CD4-positive, alpha-beta T cell (primary cell): Measurements from ENCODE around the gene TBCD. TPM values are rescaled to one million over a fixed set of nuclear protein-coding genes. Genes with fewer than 3 reads are reported as not detected.

Source experiments
- ATAC-seq: fragments of 200-7000 bp; cut with Tn5 transposase; one replicate; pipeline ENCODE4 v1.10.0; 2022; ENCODE audit warnings: mild to moderate bottlenecking; ENCODE audit not compliant: poor library complexity
- CTCF ChIA-PET: fragments of 350-600 bp; sonication (Branson Sonifier 250); formaldehyde crosslinking; loops from one replicate; lab custom pipeline; 2021; ENCODE audit warnings: antibody characterized with exemption, inconsistent platforms; lab: Charles Lee
- POLR2A ChIA-PET: fragments of 350-600 bp; sonication (Branson Sonifier 250); formaldehyde crosslinking; loops from one replicate; lab custom pipeline; 2021; ENCODE audit warnings: antibody characterized with exemption, inconsistent platforms; lab: Charles Lee
- DNase-seq, 14 experiments: peaks; one replicate each; pipeline ENCODE4 v3.0.0-alpha.2; 2013 to 2020; ENCODE audit warnings: mixed read lengths in 2 of 14
- H3K27ac ChIP-seq, 2 donors: one replicate each; pipeline versions ENCODE4 v1.5.1 to v1.7.0; 2013; ENCODE audit warnings: low read length in 2 of 2, low read depth in 1 of 2, mild to moderate bottlenecking in 1 of 2
- H3K27me3 ChIP-seq, 2 experiments: 1 replicate in 1 of 2; 2 replicates in 1 of 2; pipeline versions ENCODE4 v1.6.1 to v1.7.0; 2013; ENCODE audit warnings: low read length in 2 of 2, control low read depth in 1 of 2, mild to moderate bottlenecking in 1 of 2, moderate library complexity in 1 of 2; ENCODE audit not compliant: insufficient read depth in 2 of 2, control insufficient read depth in 1 of 2
- H3K36me3 ChIP-seq: one replicate; pipeline ENCODE4 v1.6.1; 2013; ENCODE audit warnings: low read length, control low read depth; ENCODE audit not compliant: insufficient read depth
- H3K4me1 ChIP-seq: one replicate; pipeline ENCODE4 v1.6.1; 2013; ENCODE audit warnings: low read length, control low read depth; ENCODE audit not compliant: insufficient read depth
- H3K4me3 ChIP-seq: one replicate; pipeline ENCODE4 v1.5.1; 2013; ENCODE audit warnings: mild to moderate bottlenecking, low read length, moderate library complexity
- H3K9me3 ChIP-seq, 2 experiments: 1 replicate in 1 of 2; 2 replicates in 1 of 2; pipeline versions ENCODE4 v1.6.1 to v1.7.0; 2013; ENCODE audit warnings: low read length in 2 of 2, mild to moderate bottlenecking in 2 of 2, control low read depth in 1 of 2, moderate library complexity in 1 of 2; ENCODE audit not compliant: control insufficient read depth in 1 of 2, insufficient read depth in 1 of 2
- H3K27ac Mint-ChIP-seq: one replicate; pipeline ENCODE4 v1.8.0; 2020; ENCODE audit warnings: mixed read lengths
- H3K27me3 Mint-ChIP-seq: one replicate; pipeline ENCODE4 v1.8.0; 2021; ENCODE audit warnings: mixed read lengths
- H3K36me3 Mint-ChIP-seq: one replicate; pipeline ENCODE4 v1.8.0; 2021; ENCODE audit warnings: low read depth, mixed read lengths
- H3K4me1 Mint-ChIP-seq: one replicate; pipeline ENCODE4 v1.8.0; 2021; ENCODE audit warnings: low read depth, mixed read lengths
- H3K4me3 Mint-ChIP-seq: one replicate; pipeline ENCODE4 v1.8.0; 2020; ENCODE audit warnings: mild to moderate bottlenecking, mixed read lengths
- H3K9me3 Mint-ChIP-seq: one replicate; pipeline ENCODE4 v1.8.0; 2020; ENCODE audit warnings: mixed read lengths
- CTCF ChIP-seq: fragments of 200-600 bp; IDR thresholded peaks from one replicate; pipeline ENCODE4 v1.8.0; 2022; ENCODE audit warnings: antibody characterized with exemption, mild to moderate bottlenecking
- intact Hi-C, 2 experiments: fragments of 100-400 bp; cut with DNase I in 1 of 2; cut with micrococcal nuclease in 1 of 2; formaldehyde crosslinking; loops; one replicate each; pipeline versions ENCODE4 v1.15.1 to v1.9.0; 2023 to 2025; cut with DNase I, micrococcal nuclease
- polyA plus RNA-seq, 2 donors: library from polyadenylated mRNA; unstranded; fragments of 120-200 nt; gene quantifications; one replicate each; pipeline ENCODE4 v1.2.1, GENCODE V29; 2013
- total RNA-seq, 174 experiments: library from RNA in 2 of 174; stranded (reverse) in 2 of 174; gene quantifications; one replicate each; pipeline ENCODE4 v1.2.3 and lab custom pipeline; 2021 to 2026

The TBCD gene
- total RNA-seq, result 10 to 100 TPM; 74.6 to 80.3 TPM
- 72.0 TPM for polyA plus RNA-seq (2013, experiment 1 of 2)
- 104 TPM for polyA plus RNA-seq (2013, experiment 2 of 2)
- 62.3 to 305 (median 117) reads per million in 172 experiments for total RNA-seq (lab: John Stamatoyannopoulos, UW)

- no peak for TF ChIP-seq CTCF
- Histone ChIP-seq H3K36me3 (peaks cover 1% of the 10 kb centered on the region), H3K4me1 (peaks cover 32% of the 10 kb centered on the region), H3K9me3 (peaks cover 0 to 7% of the 10 kb centered on the region in 2 experiments), H3K27me3 (no peaks in the 10 kb centered on the region), H3K4me3 (peak within 1 kb of the TSS; percentile 63), H3K27ac (peak within 1 kb of the TSS in 1 of 2 donors; percentile 41)
- ATAC-seq (peak; percentile 71), DNase-seq (peak; percentile 77 to 96 (median 89))
- Mint-ChIP-seq H3K4me1 (peaks cover 25% of the 10 kb centered on the region), H3K27ac (no peak within 1 kb of the TSS), H3K4me3 (peak within 1 kb of the TSS; percentile 89), H3K27me3 (no peaks in the 10 kb centered on the region), H3K36me3 (peaks cover 8% of the 10 kb centered on the region), H3K9me3 (peaks cover 2% of the 10 kb centered on the region)
- POLR2A ChIA-PET, result no interaction called here
- CTCF ChIA-PET, result no interaction called here
- intact Hi-C loops, result loop anchor here (1.0 to 10.0 kb wide), 7 partner anchors 34 to 337 kb away; partner anchors contain the start of genes RAB40B (in 2 of the 2), FN3KRP (in 1 of the 2), HEXD (in 1 of the 2) and OGFOD3 (in 1 of the 2)
These were observed at the start of gene TBCD for GRCh38 chr17:82751571-82752370. TBCD (plus strand) TSS chr17:82752065; CDS start chr17:82752194, 129 bp downstream.

- POLR2A ChIA-PET, result no interaction called here
- Histone ChIP-seq H3K4me3 (no peak overlapping the region), H3K36me3 (no peaks in the 10 kb centered on the region), H3K4me1 (peaks cover 11% of the 10 kb centered on the region), H3K9me3 (peaks cover 0 to 2% of the 10 kb centered on the region in 2 experiments), H3K27ac (no peak overlapping the region), H3K27me3 (no peaks in the 10 kb centered on the region)
- ATAC-seq (no peak), DNase-seq (peak in 1 of 14 experiments; percentile 11)
- no peaks in the 10 kb centered on the region for H3K9me3 Mint-ChIP-seq
- intact Hi-C loops, result no loop called here
- CTCF ChIA-PET, result no interaction called here
- TF ChIP-seq CTCF, result no peak
- H3K36me3 Mint-ChIP-seq, result no peaks in the 10 kb centered on the region
- no peak overlapping the region for H3K4me3 Mint-ChIP-seq
- no peak overlapping the region for H3K27ac Mint-ChIP-seq
- peaks cover 10% of the 10 kb centered on the region for H3K4me1 Mint-ChIP-seq
- H3K27me3 Mint-ChIP-seq, result no peaks in the 10 kb centered on the region
These were observed 49.5 kb upstream of the TBCD start for GRCh38 chr17:82702231-82702927.

GRCh38 chr17:82703036-82703745 lies 48.7 kb upstream of the TBCD start:
- no peaks in the 10 kb centered on the region for H3K9me3 ChIP-seq
- H3K36me3 ChIP-seq, result no peaks in the 10 kb centered on the region
- no peaks in the 10 kb centered on the region for H3K27me3 Mint-ChIP-seq
- POLR2A ChIA-PET, result no interaction called here
- no peak overlapping the region for H3K27ac Mint-ChIP-seq
- H3K4me1 Mint-ChIP-seq, result peaks cover 10% of the 10 kb centered on the region
- H3K27me3 ChIP-seq, result no peaks in the 10 kb centered on the region
- no peak overlapping the region for H3K27ac ChIP-seq
- ATAC-seq (no peak), DNase-seq (peak in 1 of 14 experiments; percentile 22)
- H3K4me1 ChIP-seq, result peaks cover 7% of the 10 kb centered on the region
- intact Hi-C loops, result no loop called here
- no peak overlapping the region for H3K4me3 ChIP-seq
- H3K9me3 Mint-ChIP-seq, result no peaks in the 10 kb centered on the region
- CTCF ChIA-PET, result no interaction called here
- no peak overlapping the region for H3K4me3 Mint-ChIP-seq
- no peaks in the 10 kb centered on the region for H3K36me3 Mint-ChIP-seq
- TF ChIP-seq CTCF, result no peak
